WTC11 (cell line): ENCODE measurements around the gene NAV2. TPM values are rescaled to one million over a fixed set of nuclear protein-coding genes. Genes with fewer than 3 reads are reported as not detected.

Experiments
- ATAC-seq: fragments of 200-7000 bp; cut with Tn5 transposase; 2 replicates; pipeline ENCODE4 v1.10.0; 2021; ENCODE audit warnings: mild to moderate bottlenecking, moderate library complexity
- CTCF ChIA-PET: fragments of 300-600 bp; sonication (Branson Sonifier 250); formaldehyde crosslinking; loops from one replicate; lab custom pipeline; 2021; ENCODE audit warnings: antibody characterized with exemption; lab: Charles Lee
- POLR2A ChIA-PET: fragments of 350-600 bp; sonication (Branson Sonifier 250); formaldehyde crosslinking; loops from one replicate; lab custom pipeline; 2021; ENCODE audit warnings: antibody characterized with exemption; lab: Charles Lee
- DNase-seq: peaks from one replicate; pipeline ENCODE4 v3.0.0; 2021; ENCODE audit warnings: low spot score
- H3K27ac Mint-ChIP-seq: 2 replicates; pipeline ENCODE4 v1.8.0; 2021; ENCODE audit warnings: mixed read lengths
- H3K27me3 Mint-ChIP-seq: 2 replicates; pipeline ENCODE4 v1.8.0; 2021; ENCODE audit warnings: low read depth, mild to moderate bottlenecking, moderate library complexity, mixed read lengths
- H3K36me3 Mint-ChIP-seq: 2 replicates; pipeline ENCODE4 v1.8.0; 2021; ENCODE audit warnings: mixed read lengths
- H3K4me1 Mint-ChIP-seq: 2 replicates; pipeline ENCODE4 v1.8.0; 2022; ENCODE audit warnings: mixed read lengths
- H3K4me3 Mint-ChIP-seq: 2 replicates; pipeline ENCODE4 v1.8.0; 2021; ENCODE audit warnings: mild to moderate bottlenecking, moderate library complexity, mixed read lengths
- H3K9me3 Mint-ChIP-seq: 2 replicates; pipeline ENCODE4 v1.8.0; 2021; ENCODE audit warnings: mixed read lengths
- ATF2 ChIP-seq: sonication (generic); formaldehyde crosslinking; IDR thresholded peaks from 2 replicates; pipeline ENCODE4 v1.8.1; 2022; ENCODE audit warnings: low read depth, missing genetic modification reagents, borderline replicate concordance
- ATF3 ChIP-seq: sonication (generic); formaldehyde crosslinking; conservative IDR thresholded peaks from 2 replicates; pipeline ENCODE4 v1.8.1; 2022; ENCODE audit warnings: mild to moderate bottlenecking, missing genetic modification reagents
- CDX4 ChIP-seq: fragments of 250-450 bp; sonication (Bioruptor Pico); IDR thresholded peaks from 2 replicates; pipeline ENCODE4 v1.9.0; 2021; ENCODE audit warnings: moderate library complexity, mild to moderate bottlenecking, inconsistent platforms, borderline replicate concordance
- CTCF ChIP-seq: fragments of 200-600 bp; IDR thresholded peaks from 2 replicates; pipeline ENCODE4 v1.8.0; 2022; ENCODE audit warnings: antibody characterized with exemption
- E2F4 ChIP-seq: sonication (generic); formaldehyde crosslinking; IDR thresholded peaks from 2 replicates; pipeline ENCODE4 v1.8.1; 2022; ENCODE audit warnings: low read depth, mild to moderate bottlenecking, moderate library complexity, missing genetic modification reagents, borderline replicate concordance
- FOXK1 ChIP-seq: sonication (generic); formaldehyde crosslinking; IDR thresholded peaks from 2 replicates; pipeline ENCODE4 v1.8.0; 2022; ENCODE audit warnings: mild to moderate bottlenecking, moderate library complexity, missing genetic modification reagents
- KAT7 ChIP-seq: sonication (generic); formaldehyde crosslinking; IDR thresholded peaks from 2 replicates; pipeline ENCODE4 v1.8.1; 2023; ENCODE audit warnings: missing genetic modification reagents, mild to moderate bottlenecking, borderline replicate concordance
- MAX ChIP-seq: sonication (generic); formaldehyde crosslinking; IDR thresholded peaks from 2 replicates; pipeline ENCODE4 v1.8.0; 2022; ENCODE audit warnings: mild to moderate bottlenecking, missing genetic modification reagents
- MLX ChIP-seq: sonication (generic); formaldehyde crosslinking; IDR thresholded peaks from 2 replicates; pipeline ENCODE4 v1.8.1; 2023; ENCODE audit warnings: mild to moderate bottlenecking, missing genetic modification reagents, moderate library complexity
- MYBL2 ChIP-seq: sonication (generic); formaldehyde crosslinking; IDR thresholded peaks from 2 replicates; pipeline ENCODE4 v1.8.1; 2023; ENCODE audit warnings: mild to moderate bottlenecking, moderate library complexity, missing genetic modification reagents
- NFE2L1 ChIP-seq: sonication (generic); formaldehyde crosslinking; IDR thresholded peaks from 2 replicates; pipeline ENCODE4 v1.8.1; 2023; ENCODE audit warnings: missing genetic modification reagents
- NR2C2 ChIP-seq: sonication (generic); formaldehyde crosslinking; IDR thresholded peaks from 2 replicates; pipeline ENCODE4 v1.8.0; 2022; ENCODE audit warnings: mild to moderate bottlenecking, missing genetic modification reagents
- SP1 ChIP-seq: sonication (generic); formaldehyde crosslinking; conservative IDR thresholded peaks from 2 replicates; pipeline ENCODE4 v1.8.1; 2022; ENCODE audit warnings: missing genetic modification reagents
- STAT6 ChIP-seq: sonication (generic); formaldehyde crosslinking; conservative IDR thresholded peaks from 2 replicates; pipeline ENCODE4 v1.8.1; 2023; ENCODE audit warnings: mild to moderate bottlenecking, low read depth, missing genetic modification reagents, moderate library complexity
- USF2 ChIP-seq: sonication (generic); formaldehyde crosslinking; IDR thresholded peaks from 2 replicates; pipeline ENCODE4 v1.8.1; 2023; ENCODE audit warnings: mild to moderate bottlenecking, missing genetic modification reagents, moderate library complexity
- ZNF263 ChIP-seq: sonication (generic); formaldehyde crosslinking; IDR thresholded peaks from 2 replicates; pipeline ENCODE4 v1.8.1; 2022; ENCODE audit warnings: low read depth, mild to moderate bottlenecking, moderate library complexity, missing genetic modification reagents
- ZNF423 ChIP-seq: fragments of 250-450 bp; sonication (Bioruptor Pico); IDR thresholded peaks from 2 replicates; pipeline ENCODE4 v2.1.2; 2022; ENCODE audit warnings: mild to moderate bottlenecking, moderate library complexity
- ZNF671 ChIP-seq: fragments of 250-450 bp; sonication (Bioruptor Pico); IDR thresholded peaks from 2 replicates; pipeline ENCODE4 v1.8.0; 2021; ENCODE audit warnings: mild to moderate bottlenecking
- total RNA-seq: library from RNA; stranded (reverse); gene quantifications from 3 replicates; pipeline ENCODE4 v1.2.3, GENCODE V29; 2021

The NAV2 gene
- total RNA-seq, 1 experiment from 2014 or later, result 42.8 TPM

GRCh38 chr11:19679952-19680828, 32.4 kb upstream of the NAV2 start:
- H3K9me3 Mint-ChIP-seq, result no peaks in the 10 kb centered on the region
- CTCF ChIA-PET, result no interaction called here
- POLR2A ChIA-PET, result interaction anchor here (0.6 kb wide), 1 partner anchor 32 kb away, joined by 3 read pairs; no protein-coding TSS in a partner anchor
- no peak overlapping the region for H3K4me3 Mint-ChIP-seq
- peaks cover 37% of the 10 kb centered on the region for H3K4me1 Mint-ChIP-seq
- no peak overlapping the region for H3K27ac Mint-ChIP-seq
- DNase-seq (no peak), ATAC-seq (peak; percentile 74)
- no peaks in the 10 kb centered on the region for H3K27me3 Mint-ChIP-seq
- TF ChIP-seq MAX (0 out of 2 replicates have a peak, but pooled peaks have one; percentile 28), ZNF423 (CRISPR knock-in tag) (0 out of 2 replicates have a peak, but pooled peaks have one; percentile 33), KAT7 (CRISPR knock-in tag) (no peak)
- H3K36me3 Mint-ChIP-seq, result no peaks in the 10 kb centered on the region

GRCh38 chr11:19680829-19681368, 31.7 kb upstream of the NAV2 start:
- POLR2A ChIA-PET, result interaction anchor here (0.6 kb wide), 1 partner anchor 31 kb away, joined by 3 read pairs; no protein-coding TSS in a partner anchor
- DNase-seq, result no peak

More at GRCh38 chr11:19680829-19681368, 31.7 kb upstream of the NAV2 start:
- no peaks in the 10 kb centered on the region for H3K36me3 Mint-ChIP-seq
- no peak overlapping the region for H3K27ac Mint-ChIP-seq
- CTCF ChIA-PET, result no interaction called here
- peaks cover 32% of the 10 kb centered on the region for H3K4me1 Mint-ChIP-seq
- no peaks in the 10 kb centered on the region for H3K9me3 Mint-ChIP-seq
- TF ChIP-seq ZNF671 (CRISPR knock-in tag), result no peak
- no peak for TF ChIP-seq NFE2L1 (CRISPR knock-in tag)
- TF ChIP-seq ZNF263 (CRISPR knock-in tag), result no peak
- TF ChIP-seq NR2C2 (CRISPR knock-in tag), result no peak
- TF ChIP-seq MYBL2 (CRISPR knock-in tag), result no peak
- no peak for TF ChIP-seq CTCF
- no peak for TF ChIP-seq STAT6 (CRISPR knock-in tag)
- TF ChIP-seq SP1 (CRISPR knock-in tag), result no peak
- no peak for TF ChIP-seq E2F4 (CRISPR knock-in tag)
- TF ChIP-seq CDX4 (CRISPR knock-in tag), result no peak
- no peak for TF ChIP-seq ATF2
- no peak for TF ChIP-seq FOXK1 (CRISPR knock-in tag)
- no peak for TF ChIP-seq MLX (CRISPR knock-in tag)
- TF ChIP-seq USF2 (CRISPR knock-in tag), result no peak
- TF ChIP-seq KAT7 (CRISPR knock-in tag), result no peak
- TF ChIP-seq ATF3 (CRISPR knock-in tag), result no peak
- H3K4me3 Mint-ChIP-seq, result no peak overlapping the region
- no peaks in the 10 kb centered on the region for H3K27me3 Mint-ChIP-seq
- no peak for ATAC-seq
